ENCODE data around the gene MAP3K4. TPM values are rescaled to one million over a fixed set of nuclear protein-coding genes. Genes with fewer than 3 reads are reported as not detected.

Gene MAP3K4
- total RNA-seq, 1 experiment from 2014 or later = 69.8 TPM

DNA sequence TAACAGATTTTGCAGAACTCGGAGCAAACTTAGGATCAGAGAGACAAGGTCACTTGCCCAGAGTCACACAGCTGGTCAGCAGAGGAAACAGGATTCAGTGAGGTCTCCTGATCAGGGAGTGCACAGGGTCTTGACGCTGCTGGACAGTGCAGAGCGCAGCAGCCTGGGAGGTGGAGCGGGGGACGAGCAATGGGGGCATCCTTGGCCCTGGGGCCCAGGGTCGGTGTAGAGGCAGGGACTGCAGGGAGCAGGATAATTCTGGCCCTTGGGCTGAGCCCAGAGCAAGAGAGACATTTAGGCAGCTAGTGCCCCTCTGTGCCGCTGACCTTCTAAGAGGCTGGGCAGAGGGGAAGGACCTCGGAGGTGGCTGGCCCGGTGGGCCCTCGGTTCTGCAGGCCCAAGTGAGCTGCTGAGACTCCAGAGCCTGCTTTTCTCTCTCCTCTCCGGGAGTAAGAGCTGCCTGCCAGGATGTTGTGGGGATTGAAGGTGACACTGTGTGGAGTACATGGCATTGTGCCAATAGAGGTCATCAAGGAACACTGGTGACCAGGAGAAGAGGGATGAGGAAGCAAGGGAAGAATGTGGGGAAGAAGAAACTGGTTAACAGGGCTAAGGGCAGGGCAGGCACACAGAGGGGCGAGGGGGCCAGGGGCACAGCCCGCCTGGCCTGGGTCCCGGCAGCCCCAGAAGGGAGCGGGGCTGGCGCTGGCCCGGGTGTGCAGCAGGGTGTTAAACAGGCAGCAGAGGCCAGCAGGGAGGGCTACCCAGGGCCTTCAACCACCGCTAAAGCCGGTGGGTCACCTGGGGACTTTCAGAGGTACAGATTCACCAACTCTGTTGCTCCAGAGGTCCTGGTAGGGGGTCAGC, 160.3 kb downstream of the MAP3K4 start (continued):
- TF ChIP-seq, protein P1, sequence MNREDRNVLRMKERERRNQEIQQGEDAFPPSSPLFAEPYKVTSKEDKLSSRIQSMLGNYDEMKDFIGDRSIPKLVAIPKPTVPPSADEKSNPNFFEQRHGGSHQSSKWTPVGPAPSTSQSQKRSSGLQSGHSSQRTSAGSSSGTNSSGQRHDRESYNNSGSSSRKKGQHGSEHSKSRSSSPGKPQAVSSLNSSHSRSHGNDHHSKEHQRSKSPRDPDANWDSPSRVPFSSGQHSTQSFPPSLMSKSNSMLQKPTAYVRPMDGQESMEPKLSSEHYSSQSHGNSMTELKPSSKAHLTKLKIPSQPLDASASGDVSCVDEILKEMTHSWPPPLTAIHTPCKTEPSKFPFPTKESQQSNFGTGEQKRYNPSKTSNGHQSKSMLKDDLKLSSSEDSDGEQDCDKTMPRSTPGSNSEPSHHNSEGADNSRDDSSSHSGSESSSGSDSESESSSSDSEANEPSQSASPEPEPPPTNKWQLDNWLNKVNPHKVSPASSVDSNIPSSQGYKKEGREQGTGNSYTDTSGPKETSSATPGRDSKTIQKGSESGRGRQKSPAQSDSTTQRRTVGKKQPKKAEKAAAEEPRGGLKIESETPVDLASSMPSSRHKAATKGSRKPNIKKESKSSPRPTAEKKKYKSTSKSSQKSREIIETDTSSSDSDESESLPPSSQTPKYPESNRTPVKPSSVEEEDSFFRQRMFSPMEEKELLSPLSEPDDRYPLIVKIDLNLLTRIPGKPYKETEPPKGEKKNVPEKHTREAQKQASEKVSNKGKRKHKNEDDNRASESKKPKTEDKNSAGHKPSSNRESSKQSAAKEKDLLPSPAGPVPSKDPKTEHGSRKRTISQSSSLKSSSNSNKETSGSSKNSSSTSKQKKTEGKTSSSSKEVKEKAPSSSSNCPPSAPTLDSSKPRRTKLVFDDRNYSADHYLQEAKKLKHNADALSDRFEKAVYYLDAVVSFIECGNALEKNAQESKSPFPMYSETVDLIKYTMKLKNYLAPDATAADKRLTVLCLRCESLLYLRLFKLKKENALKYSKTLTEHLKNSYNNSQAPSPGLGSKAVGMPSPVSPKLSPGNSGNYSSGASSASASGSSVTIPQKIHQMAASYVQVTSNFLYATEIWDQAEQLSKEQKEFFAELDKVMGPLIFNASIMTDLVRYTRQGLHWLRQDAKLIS (CRISPR knock-in tag; IDR thresholded peaks at IDR 0.05; ENCODE audit: borderline replicate concordance) = no peak
- TF ChIP-seq, protein P2, sequence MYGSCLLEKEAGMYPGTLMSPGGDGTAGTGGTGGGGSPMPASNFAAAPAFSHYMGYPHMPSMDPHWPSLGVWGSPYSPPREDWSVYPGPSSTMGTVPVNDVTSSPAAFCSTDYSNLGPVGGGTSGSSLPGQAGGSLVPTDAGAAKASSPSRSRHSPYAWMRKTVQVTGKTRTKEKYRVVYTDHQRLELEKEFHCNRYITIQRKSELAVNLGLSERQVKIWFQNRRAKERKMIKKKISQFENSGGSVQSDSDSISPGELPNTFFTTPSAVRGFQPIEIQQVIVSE (CRISPR knock-in tag; IDR thresholded peaks at IDR 0.05; ENCODE audit: borderline replicate concordance) = no peak
- no peak for TF ChIP-seq EMX1 (CRISPR knock-in tag; IDR thresholded peaks at IDR 0.05)
- no peak for TF ChIP-seq ZNF317 (CRISPR knock-in tag; IDR thresholded peaks at IDR 0.05; ENCODE audit: borderline replicate concordance, low read depth)
- no peak for TF ChIP-seq NFATC4 (CRISPR knock-in tag; IDR thresholded peaks at IDR 0.05)
- TF ChIP-seq FOXJ3 (CRISPR knock-in tag; IDR thresholded peaks at IDR 0.05; ENCODE audit: borderline replicate concordance) = no peak
- TF ChIP-seq, protein P3, sequence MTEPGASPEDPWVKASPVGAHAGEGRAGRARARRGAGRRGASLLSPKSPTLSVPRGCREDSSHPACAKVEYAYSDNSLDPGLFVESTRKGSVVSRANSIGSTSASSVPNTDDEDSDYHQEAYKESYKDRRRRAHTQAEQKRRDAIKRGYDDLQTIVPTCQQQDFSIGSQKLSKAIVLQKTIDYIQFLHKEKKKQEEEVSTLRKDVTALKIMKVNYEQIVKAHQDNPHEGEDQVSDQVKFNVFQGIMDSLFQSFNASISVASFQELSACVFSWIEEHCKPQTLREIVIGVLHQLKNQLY (CRISPR knock-in tag; IDR thresholded peaks at IDR 0.05) = no peak
- TF ChIP-seq HMGA2 (CRISPR knock-in tag; IDR thresholded peaks at IDR 0.05) = no peak

DNA sequence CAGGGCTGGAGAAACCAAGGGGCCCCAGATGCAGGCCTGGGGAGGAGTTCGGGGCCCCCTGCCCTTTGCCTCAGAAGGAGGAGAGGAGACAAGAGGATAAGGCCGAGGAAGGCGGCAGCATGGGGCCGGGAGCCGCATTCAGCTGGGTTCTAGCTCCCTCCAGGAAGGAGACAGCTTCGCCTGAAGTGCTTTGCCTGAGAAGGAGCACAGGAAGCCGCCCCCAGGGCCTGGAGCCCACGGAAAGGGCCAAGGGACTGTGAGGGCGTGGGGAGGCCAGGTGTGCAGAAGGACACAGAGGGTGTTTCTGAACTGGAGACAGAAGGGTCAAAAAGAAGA, 160.9 kb downstream of the MAP3K4 start:
- Mint-ChIP-seq H3K36me3 (peaks cover 34% of the 10 kb centered on the region), H3K27ac (no peak overlapping the region), H3K9me3 (peaks cover 15% of the 10 kb centered on the region), H3K4me1 (no peaks in the 10 kb centered on the region), H3K4me3 (no peak overlapping the region), H3K27me3 (ENCODE audit: low read depth) (no peaks in the 10 kb centered on the region)
- DNase-seq (ENCODE audit: low spot score) (no peak), ATAC-seq (no peak)
- ChIA-PET CTCF (interaction anchor here (0.6 to 1.7 kb wide), 4 partner anchors 110 to 223 kb away, joined by 3 to 10 read pairs (median 4); no protein-coding TSS in a partner anchor), POLR2A (no interaction called here)
- TF ChIP-seq, protein P4, sequence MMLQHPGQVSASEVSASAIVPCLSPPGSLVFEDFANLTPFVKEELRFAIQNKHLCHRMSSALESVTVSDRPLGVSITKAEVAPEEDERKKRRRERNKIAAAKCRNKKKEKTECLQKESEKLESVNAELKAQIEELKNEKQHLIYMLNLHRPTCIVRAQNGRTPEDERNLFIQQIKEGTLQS (CRISPR knock-in tag; conservative IDR thresholded peaks at IDR 0.05) = no peak
- TF ChIP-seq ZNF671 (CRISPR knock-in tag; IDR thresholded peaks at IDR 0.05) = no peak
- TF ChIP-seq EMX1 (CRISPR knock-in tag; IDR thresholded peaks at IDR 0.05) = no peak
- TF ChIP-seq, protein P5, sequence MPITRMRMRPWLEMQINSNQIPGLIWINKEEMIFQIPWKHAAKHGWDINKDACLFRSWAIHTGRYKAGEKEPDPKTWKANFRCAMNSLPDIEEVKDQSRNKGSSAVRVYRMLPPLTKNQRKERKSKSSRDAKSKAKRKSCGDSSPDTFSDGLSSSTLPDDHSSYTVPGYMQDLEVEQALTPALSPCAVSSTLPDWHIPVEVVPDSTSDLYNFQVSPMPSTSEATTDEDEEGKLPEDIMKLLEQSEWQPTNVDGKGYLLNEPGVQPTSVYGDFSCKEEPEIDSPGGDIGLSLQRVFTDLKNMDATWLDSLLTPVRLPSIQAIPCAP (CRISPR knock-in tag; IDR thresholded peaks at IDR 0.05) = no peak
- TF ChIP-seq NFE2L1 (CRISPR knock-in tag; IDR thresholded peaks at IDR 0.05) = no peak
- TF ChIP-seq, protein P6, sequence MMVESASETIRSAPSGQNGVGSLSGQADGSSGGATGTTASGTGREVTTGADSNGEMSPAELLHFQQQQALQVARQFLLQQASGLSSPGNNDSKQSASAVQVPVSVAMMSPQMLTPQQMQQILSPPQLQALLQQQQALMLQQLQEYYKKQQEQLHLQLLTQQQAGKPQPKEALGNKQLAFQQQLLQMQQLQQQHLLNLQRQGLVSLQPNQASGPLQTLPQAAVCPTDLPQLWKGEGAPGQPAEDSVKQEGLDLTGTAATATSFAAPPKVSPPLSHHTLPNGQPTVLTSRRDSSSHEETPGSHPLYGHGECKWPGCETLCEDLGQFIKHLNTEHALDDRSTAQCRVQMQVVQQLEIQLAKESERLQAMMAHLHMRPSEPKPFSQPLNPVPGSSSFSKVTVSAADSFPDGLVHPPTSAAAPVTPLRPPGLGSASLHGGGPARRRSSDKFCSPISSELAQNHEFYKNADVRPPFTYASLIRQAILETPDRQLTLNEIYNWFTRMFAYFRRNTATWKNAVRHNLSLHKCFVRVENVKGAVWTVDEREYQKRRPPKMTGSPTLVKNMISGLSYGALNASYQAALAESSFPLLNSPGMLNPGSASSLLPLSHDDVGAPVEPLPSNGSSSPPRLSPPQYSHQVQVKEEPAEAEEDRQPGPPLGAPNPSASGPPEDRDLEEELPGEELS (CRISPR knock-in tag; IDR thresholded peaks at IDR 0.05) = no peak
- TF ChIP-seq, protein P7, sequence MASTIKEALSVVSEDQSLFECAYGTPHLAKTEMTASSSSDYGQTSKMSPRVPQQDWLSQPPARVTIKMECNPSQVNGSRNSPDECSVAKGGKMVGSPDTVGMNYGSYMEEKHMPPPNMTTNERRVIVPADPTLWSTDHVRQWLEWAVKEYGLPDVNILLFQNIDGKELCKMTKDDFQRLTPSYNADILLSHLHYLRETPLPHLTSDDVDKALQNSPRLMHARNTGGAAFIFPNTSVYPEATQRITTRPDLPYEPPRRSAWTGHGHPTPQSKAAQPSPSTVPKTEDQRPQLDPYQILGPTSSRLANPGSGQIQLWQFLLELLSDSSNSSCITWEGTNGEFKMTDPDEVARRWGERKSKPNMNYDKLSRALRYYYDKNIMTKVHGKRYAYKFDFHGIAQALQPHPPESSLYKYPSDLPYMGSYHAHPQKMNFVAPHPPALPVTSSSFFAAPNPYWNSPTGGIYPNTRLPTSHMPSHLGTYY (CRISPR knock-in tag; IDR thresholded peaks at IDR 0.05) = no peak
- TF ChIP-seq KAT7 (CRISPR knock-in tag; IDR thresholded peaks at IDR 0.05; ENCODE audit: borderline replicate concordance) = no peak
- TF ChIP-seq, protein P8, sequence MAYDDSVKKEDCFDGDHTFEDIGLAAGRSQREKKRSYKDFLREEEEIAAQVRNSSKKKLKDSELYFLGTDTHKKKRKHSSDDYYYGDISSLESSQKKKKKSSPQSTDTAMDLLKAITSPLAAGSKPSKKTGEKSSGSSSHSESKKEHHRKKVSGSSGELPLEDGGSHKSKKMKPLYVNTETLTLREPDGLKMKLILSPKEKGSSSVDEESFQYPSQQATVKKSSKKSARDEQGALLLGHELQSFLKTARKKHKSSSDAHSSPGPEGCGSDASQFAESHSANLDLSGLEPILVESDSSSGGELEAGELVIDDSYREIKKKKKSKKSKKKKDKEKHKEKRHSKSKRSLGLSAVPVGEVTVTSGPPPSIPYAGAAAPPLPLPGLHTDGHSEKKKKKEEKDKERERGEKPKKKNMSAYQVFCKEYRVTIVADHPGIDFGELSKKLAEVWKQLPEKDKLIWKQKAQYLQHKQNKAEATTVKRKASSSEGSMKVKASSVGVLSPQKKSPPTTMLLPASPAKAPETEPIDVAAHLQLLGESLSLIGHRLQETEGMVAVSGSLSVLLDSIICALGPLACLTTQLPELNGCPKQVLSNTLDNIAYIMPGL (CRISPR knock-in tag; IDR thresholded peaks at IDR 0.05) = no peak
- no peak for TF ChIP-seq ELF4 (CRISPR knock-in tag; IDR thresholded peaks at IDR 0.05; ENCODE audit: low read depth)
- TF ChIP-seq FOXK1 (CRISPR knock-in tag; IDR thresholded peaks at IDR 0.05) = no peak
- TF ChIP-seq, protein P9, sequence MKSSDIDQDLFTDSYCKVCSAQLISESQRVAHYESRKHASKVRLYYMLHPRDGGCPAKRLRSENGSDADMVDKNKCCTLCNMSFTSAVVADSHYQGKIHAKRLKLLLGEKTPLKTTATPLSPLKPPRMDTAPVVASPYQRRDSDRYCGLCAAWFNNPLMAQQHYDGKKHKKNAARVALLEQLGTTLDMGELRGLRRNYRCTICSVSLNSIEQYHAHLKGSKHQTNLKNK (CRISPR knock-in tag; IDR thresholded peaks at IDR 0.05) = no peak
- TF ChIP-seq, protein P10, sequence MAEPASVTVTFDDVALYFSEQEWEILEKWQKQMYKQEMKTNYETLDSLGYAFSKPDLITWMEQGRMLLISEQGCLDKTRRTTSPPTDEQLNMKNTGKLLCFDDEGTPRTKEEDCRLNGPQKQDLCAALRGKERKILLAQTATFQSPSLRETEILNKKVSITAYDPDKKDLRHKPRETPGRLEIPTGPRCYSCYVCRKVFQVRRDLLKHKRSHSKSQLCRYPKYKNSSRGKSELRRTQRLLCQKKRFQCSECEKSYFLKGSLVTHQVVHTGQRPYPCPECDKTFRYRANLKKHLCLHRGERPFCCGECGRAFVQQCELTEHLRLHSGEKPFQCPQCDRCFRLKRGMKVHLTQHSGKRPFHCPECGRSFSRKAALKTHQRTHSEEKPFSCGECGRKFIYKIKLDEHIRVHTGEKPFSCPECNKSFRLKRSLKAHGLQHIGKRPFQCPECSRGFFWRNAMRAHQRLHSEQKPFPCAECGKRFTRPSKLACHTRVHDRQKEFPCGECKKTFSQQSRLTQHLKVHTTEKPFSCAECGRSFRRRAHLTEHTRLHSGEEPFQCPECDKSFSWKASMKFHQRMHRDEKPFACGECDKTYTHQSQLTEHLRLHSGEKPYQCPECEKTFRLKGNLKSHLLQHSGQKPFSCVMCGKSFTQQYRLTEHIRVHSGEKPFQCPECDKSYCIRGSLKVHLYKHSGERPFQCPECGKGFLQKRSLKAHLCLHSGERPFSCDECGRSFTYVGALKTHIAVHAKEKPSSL (CRISPR knock-in tag; conservative IDR thresholded peaks at IDR 0.05) = no peak
- no peak for TF ChIP-seq ATF1 (CRISPR knock-in tag; IDR thresholded peaks at IDR 0.05)

All from WTC11 (cell line).